Stimulated activated naive CD8-positive, alpha-beta T cell treated with anti-CD3 and anti-CD28 coated beads, Interleukin-15, amount 100 ng/mL, for 72 hours (primary cell): ENCODE data around the gene COCH.

Experiments
- ATAC-seq: fragments of 150-1000 bp; cut with Tn5 transposase; 2 replicates; pipeline ENCODE4 v1.10.0; 2021; ENCODE audit warnings: mild to moderate bottlenecking, moderate library complexity
- DNase-seq, 2 donors: peaks; one replicate each; pipeline ENCODE4 v3.0.0; 2021 to 2022
- H3K27ac Mint-ChIP-seq, 2 donors: one replicate each; pipeline ENCODE4 v1.8.0; 2022; ENCODE audit warnings: mild to moderate bottlenecking in 2 of 2, mixed read lengths in 2 of 2, moderate library complexity in 2 of 2
- H3K27me3 Mint-ChIP-seq: one replicate; pipeline ENCODE4 v1.8.0; 2022; ENCODE audit warnings: mixed read lengths
- H3K4me1 Mint-ChIP-seq: one replicate; pipeline ENCODE4 v1.8.0; 2022; ENCODE audit warnings: mild to moderate bottlenecking, mixed read lengths
- H3K4me3 Mint-ChIP-seq, 2 donors: one replicate each; pipeline ENCODE4 v1.8.0; 2022; ENCODE audit warnings: mild to moderate bottlenecking in 2 of 2, mixed read lengths in 2 of 2, moderate library complexity in 1 of 2
- H3K9me3 Mint-ChIP-seq, 2 donors: one replicate each; pipeline ENCODE4 v1.8.0; 2022; ENCODE audit warnings: mixed read lengths in 2 of 2

COCH gene

GRCh38 chr14:30938617-30939016, 64.3 kb downstream of the COCH start:
- Mint-ChIP-seq H3K9me3 (no peaks in the 10 kb centered on the region), H3K4me3 (no peak overlapping the region), H3K4me1 (no peaks in the 10 kb centered on the region), H3K27me3 (no peaks in the 10 kb centered on the region), H3K27ac (no peak overlapping the region)
- no peak for DNase-seq
- no peak for ATAC-seq
